Colon (tissue), 2 donors: ENCODE measurements around the gene DVL1.

Experiments used
- FAIRE-seq: peaks from 2 replicates; lab custom pipeline; 2012; peaks lifted over from hg19 to GRCh38; lab: Jason Lieb, UNC
- donor health status: control.
- donor health status: control.

DVL1 gene

DNA sequence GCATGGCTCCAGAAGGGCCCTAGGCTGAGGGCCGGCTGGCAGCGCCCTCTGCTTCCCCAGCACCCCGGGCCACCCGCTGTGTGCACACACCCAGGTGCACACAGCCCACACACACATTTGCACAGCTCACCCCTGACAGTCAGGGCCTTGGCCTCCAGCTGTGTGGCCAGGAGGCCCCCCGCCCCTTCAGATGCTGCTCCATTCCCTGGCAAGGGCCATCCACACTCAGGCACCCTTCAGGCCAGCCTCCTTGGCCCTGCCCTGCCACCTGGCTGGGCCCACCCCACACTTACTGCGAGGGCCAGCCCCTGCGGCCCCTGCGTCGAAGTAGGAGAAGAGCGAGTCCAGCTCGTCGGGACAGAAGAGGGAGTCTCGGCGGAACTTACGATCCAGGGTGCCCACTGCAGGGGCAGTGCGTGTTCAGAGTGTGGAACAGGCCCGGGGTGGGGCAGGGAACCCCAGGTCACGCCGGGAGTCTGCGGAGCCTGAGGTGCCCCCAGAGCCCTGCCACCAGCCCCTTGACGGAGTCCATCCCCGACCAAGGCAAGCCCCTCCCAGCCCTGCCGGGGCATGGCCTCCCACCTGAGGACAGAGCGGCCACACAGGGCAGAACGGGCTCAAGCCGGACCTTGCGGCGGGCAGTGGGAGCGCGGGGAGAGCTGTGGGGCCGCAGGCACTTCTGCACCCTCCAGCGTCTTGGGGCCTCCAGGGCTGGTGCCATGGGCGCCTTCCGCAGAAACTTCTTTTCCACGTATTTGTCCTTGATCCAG lies 53.9 kb downstream of the DVL1 start:
- no peak for FAIRE-seq

DNA sequence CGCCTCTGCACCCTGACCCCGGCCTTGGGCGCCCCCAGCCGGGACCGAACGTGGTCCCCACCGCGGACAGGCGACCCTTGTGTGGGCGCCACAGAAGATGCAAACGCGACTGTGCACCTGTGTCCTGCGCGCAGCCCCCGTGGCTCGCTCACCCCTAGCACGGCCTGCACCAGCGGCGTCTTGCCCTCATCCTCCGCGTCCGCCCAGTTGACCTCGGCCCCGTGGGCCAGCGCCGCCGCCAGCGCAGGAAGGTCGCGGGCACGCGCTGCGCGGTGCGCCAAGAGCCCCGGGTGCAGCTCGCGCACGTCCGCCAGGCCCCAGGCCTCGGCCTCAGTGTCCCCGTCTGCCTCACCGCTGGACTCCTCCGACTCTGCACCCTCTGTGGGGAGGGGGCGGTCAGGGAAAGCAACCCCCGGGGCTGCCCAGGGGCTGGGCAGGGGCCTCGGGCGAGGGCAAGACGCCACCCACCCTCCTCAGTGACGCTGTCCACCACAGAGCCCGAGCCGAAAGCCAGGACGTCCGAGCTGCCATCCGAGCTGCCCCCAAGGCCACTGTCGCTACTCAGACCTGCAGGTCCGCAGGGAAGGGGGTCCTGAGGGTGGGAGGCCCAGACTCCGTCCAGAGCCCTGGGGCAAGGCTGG lies 54.8 kb downstream of the DVL1 start:
- FAIRE-seq: no peak

DNA sequence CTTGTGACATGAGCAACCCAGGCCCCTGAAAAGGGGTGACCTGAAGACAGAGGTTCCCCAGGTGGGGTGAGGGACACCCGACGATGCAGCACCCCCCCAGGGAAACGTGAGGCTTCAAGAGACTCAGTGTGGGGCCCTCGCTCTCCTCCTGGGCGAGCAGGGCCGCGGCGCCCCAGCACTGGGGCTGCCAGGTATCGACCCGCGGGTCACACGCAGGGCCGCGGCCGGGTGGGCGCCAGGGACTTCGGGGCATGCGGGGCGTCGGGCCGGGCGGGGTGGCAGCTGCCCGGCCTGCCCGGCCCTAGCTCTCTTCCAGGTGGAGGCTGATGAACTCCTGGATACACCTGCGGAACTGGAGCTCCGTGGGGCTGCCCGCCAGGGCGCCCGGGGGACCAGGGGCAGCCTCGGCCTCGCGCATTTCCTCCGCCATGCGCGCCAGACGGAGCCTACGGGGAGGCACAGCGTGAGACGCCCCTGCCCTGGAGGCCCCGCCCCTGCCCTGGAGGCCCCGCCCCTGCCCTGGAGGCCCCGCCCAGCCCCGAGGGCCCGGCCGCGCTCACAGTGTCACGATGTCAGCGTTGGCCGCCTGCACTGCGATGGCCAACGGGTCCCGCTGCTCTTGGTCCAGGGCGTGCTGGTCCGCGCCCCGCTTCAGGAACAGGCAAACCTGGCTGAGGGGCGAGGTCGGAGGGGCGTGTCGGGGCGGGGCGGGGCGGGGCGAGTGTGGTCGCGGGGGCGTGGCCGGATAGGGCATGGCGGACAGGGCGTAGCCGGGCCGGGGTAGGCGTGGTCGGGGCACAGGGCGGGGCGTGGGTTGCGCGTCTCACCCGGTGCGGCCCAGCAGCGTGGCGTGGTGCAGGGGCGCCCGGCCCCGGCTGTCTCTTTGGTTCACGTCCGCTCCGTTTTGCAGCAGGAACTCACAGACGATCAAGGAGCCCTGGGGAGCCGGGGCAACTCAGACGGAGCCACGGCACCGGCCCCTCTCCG lies 55.7 kb downstream of the DVL1 start:
- FAIRE-seq: no peak

DNA sequence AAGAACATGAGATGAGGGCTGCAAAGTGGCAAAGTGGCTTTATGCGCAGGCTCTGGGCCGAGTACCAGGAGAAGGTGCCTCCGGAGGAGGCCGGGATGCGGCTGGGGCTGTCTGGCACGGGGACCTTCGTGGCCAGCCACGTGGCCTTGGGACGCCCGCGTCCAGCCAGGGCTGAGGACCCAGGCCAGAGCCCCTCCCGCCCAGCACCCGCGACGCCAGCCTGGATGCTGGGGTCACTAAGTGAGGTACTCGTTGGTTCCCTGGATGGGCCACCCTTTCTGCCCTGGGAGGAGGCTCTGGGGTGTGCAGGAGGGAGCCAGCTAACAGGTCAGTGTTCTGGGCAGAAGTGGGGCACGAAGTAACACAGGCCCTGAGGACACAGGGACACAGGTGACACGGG lies 56.4 kb downstream of the DVL1 start:
- no peak for FAIRE-seq

DNA sequence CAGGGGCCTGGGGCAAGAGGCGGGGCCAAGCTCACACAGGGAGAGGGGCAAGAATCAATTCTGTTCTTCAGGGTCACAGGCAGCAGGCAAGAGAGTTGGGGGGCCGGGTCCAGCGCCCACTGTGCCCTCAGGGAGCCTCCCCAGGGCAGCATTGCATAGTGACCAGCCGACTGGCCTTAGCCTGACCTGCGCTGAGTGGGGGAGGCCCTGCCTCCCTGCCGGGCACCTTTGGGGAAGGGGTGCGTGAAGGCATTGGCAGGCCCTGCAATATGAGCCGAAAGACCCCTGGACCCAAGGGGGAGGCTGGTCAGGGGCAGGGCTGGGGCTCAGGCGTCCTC lies 56.8 kb downstream of the DVL1 start:
- FAIRE-seq: no peak

DNA sequence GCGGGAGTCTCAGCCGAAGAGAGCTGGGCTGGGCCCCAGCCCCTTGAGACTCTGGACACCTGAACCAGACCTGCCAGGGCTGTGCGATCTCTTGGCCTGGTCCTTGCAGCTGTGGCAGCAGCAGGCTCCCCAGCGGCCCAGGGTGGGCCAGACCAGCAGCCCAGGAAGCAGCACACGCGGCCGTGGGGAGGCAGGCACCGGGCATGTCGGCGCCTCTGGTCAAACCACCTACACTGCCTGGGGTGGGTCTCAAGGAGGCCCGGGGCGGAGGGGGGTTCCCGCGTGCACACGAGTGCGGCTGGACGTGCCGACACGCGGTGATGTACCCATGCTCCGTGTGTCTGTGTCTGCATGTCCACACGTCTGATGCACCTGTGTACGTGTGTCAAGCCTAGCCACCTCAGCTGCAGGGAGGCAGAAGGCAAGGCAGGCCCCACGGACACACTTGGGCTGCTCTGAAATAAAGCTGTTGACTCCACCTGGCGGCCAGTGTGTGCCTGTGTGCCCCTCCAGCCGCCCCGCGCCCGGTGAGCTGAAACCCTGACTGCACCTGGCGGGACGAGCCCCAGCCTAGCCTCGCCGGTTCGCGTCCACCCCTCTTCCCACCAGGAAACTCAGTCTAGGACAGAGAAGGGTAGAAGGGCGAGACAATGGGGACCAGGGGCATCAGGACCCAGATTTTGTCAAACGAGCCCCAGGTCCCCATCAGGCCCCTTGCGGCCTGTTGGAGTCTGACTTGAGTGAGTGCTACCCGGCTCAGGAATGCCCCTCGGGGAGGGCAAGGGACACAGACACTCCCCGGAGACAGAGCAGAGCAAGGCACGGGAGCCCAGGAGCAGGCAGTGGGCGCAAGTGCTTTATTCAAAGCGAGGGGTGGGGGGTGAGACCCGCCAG lies 57.4 kb downstream of the DVL1 start:
- FAIRE-seq: no peak

DNA sequence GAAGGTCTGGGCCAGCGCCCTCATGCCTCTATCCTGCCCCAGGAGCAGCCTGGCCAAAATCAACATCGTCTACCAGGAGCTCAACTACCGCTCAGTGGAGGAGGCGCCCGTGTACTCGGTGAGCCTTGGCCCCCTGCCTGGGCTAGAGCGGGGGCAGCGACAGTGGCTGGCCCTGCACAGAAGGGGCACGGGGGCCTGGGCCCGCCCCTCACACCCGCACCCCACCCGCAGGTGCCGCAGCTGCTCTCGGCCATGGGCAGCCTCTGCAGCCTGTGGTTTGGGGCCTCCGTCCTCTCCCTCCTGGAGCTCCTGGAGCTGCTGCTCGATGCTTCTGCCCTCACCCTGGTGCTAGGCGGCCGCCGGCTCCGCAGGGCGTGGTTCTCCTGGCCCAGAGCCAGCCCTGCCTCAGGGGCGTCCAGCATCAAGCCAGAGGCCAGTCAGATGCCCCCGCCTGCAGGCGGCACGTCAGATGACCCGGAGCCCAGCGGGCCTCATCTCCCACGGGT lies 58.1 kb downstream of the DVL1 start:
- FAIRE-seq: no peak

DNA sequence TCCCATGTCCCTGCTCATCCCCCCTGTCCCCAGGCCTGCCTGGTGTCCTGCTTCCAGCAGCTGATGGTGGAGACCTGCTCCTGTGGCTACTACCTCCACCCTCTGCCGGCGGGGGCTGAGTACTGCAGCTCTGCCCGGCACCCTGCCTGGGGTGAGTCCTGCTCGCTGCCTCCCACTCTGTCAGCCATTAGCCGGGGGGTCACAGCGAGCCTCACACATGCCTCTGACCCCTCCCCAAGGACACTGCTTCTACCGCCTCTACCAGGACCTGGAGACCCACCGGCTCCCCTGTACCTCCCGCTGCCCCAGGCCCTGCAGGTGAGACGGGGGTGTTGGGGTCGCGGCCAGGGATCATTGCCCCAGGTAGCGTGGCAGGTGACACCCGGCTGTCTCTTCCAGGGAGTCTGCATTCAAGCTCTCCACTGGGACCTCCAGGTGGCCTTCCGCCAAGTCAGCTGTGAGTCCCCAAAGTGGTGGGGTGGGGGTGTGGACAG lies 58.9 kb downstream of the DVL1 start:
- no peak for FAIRE-seq

DNA sequence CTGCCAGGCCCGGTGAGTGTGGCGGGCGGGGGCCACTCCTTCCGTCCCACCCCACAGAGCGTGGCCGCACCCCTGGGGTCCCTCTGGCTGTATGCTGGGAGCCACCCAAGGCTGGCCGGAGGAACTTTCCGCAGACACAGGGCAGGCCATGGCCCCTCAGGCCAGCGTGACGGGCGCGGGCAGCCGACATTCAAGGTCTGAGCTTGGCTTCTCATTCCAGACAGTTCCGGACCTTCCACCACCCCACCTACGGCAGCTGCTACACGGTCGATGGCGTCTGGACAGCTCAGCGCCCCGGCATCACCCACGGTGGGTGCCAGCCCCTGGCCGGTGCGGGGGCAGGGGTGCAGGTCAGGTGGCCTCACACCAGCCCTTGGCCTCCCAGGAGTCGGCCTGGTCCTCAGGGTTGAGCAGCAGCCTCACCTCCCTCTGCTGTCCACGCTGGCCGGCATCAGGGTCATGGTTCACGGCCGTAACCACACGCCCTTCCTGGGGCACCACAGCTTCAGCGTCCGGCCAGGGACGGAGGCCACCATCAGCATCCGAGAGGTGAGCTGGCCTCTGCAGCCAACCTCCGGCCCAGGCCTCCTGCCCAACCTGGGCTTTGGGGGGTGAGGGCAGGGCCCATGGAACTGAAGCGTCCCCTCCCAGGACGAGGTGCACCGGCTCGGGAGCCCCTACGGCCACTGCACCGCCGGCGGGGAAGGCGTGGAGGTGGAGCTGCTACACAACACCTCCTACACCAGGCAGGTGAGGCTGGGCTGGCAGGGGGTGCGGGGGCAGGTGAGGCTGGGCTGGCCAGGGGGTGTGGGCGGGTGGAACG lies 61.7 kb downstream of the DVL1 start:
- FAIRE-seq: no peak

DNA sequence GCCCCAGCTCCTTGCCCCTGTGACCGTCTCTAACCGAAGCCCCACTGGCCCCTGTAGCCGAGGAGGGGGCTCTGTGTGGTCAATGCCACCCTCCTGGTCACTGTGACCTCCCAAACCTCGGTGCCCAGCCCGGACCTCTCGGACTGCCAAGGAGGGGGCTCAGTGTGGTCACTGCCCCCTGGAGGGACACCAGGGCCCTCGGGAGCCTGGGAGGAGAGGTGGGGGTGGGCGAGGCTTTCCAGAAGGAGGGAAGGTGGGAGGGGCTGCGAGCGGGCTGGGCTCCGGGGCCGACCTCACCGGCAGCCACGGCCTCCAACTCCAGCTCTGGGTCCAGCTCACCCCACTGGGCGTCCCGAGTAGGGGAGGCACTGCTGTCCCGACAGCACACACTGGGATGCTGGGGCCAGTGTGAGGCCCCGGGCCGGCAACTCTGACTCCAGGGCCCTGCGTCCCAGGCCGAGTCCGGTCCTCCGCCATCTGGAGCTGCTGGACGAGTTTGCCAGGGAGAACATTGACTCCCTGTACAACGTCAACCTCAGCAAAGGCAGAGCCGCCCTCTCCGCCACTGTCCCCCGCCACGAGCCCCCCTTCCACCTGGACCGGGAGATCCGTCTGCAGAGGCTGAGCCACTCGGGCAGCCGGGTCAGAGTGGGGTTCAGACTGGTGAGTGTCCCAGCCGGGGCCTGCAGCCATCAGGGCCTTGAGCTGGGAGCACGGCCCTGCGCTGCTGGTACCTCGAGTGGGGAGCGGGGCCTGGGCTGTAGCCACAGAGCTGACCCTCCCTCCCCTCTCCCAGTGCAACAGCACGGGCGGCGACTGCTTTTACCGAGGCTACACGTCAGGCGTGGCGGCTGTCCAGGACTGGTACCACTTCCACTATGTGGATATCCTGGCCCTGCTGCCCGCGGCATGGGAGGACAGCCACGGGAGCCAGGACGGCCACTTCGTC lies 62.6 kb downstream of the DVL1 start:
- no peak for FAIRE-seq

DNA sequence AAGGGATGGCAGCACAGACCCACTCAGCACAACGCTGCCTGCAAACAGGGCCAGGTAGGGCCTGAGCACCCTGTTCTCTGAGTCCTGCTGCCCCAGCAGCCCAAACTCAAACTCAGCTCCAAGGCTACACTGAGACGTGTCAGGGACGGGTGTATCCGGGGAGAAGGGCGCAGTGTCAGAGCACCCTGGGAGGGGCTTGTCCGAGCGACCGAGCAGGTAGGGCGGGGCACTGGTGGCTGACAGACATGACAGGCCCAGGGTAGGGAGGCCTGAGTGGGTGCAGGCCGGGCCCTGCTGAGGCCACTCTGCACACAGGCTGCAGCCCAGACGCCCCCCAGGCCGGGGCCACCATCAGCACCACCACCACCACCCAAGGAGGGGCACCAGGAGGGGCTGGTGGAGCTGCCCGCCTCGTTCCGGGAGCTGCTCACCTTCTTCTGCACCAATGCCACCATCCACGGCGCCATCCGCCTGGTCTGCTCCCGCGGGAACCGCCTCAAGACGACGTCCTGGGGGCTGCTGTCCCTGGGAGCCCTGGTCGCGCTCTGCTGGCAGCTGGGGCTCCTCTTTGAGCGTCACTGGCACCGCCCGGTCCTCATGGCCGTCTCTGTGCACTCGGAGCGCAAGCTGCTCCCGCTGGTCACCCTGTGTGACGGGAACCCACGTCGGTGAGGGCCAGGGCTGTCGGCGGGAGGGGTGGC lies 63.5 kb downstream of the DVL1 start:
- FAIRE-seq: no peak
